K562 (cell line): ENCODE data around the gene NEUROG3.

Experiments
- BMI1 ChIP-seq: fragments of 150-350 bp; IDR thresholded peaks from 2 replicates; pipeline ENCODE4 v1.6.1; 2014; ENCODE audit warnings: low read length
- CBFA2T3 ChIP-seq: fragments of 450-650 bp; IDR thresholded peaks from 2 replicates; pipeline ENCODE4 v1.6.1; 2017
- CTCF ChIP-seq, 3 experiments: IDR thresholded peaks in 2 of 3; conservative IDR thresholded peaks in 1 of 3; 2 replicates each; pipeline ENCODE4 v1.5.1; 2011 to 2012; ENCODE audit warnings: low read length in 3 of 3, mild to moderate bottlenecking in 3 of 3, control low read depth in 2 of 3, improper control_type of control experiment in 1 of 3, inconsistent platforms in 1 of 3, low read depth in 1 of 3, mixed read lengths in 1 of 3, moderate library complexity in 1 of 3; ENCODE audit not compliant: insufficient read depth in 2 of 3
- ELF4 ChIP-seq: fragments of 450-650 bp; formaldehyde crosslinking; IDR thresholded peaks from 2 replicates; pipeline ENCODE4 v1.4.0; 2022; ENCODE audit warnings: missing genetic modification characterization
- JUNB ChIP-seq: fragments of 450-650 bp; formaldehyde crosslinking; conservative IDR thresholded peaks from 2 replicates; pipeline ENCODE4 v1.4.0; 2020; ENCODE audit warnings: mild to moderate bottlenecking
- NCOR1 ChIP-seq: fragments of 450-650 bp; IDR thresholded peaks from 2 replicates; pipeline ENCODE4 v1.6.1; 2016; ENCODE audit warnings: mild to moderate bottlenecking, moderate library complexity
- NFE2 ChIP-seq: IDR thresholded peaks from 2 replicates; pipeline ENCODE4 v1.6.1; 2014; ENCODE audit warnings: antibody characterized with exemption, low read depth
- NFE2L1 ChIP-seq: fragments of 450-650 bp; IDR thresholded peaks from 2 replicates; pipeline ENCODE4 v1.6.1; 2016; ENCODE audit warnings: missing genetic modification characterization, low read depth, mild to moderate bottlenecking, missing compliant biosample characterization, moderate library complexity, borderline replicate concordance
- NR1H2 ChIP-seq: sonication (generic); formaldehyde crosslinking; IDR thresholded peaks from 2 replicates; pipeline ENCODE4 v1.4.0; 2020; ENCODE audit warnings: mild to moderate bottlenecking, missing genetic modification reagents
- POLR2A ChIP-seq: fragments of 450-650 bp; conservative IDR thresholded peaks from 2 replicates; pipeline ENCODE4 v1.6.1; 2016
- SAFB ChIP-seq: fragments of 200-400 bp; formaldehyde crosslinking; IDR thresholded peaks from 2 replicates; pipeline ENCODE4 v1.6.1; 2017; ENCODE audit warnings: low read depth, low read length, borderline replicate concordance
- TRIM28 ChIP-seq: fragments of 450-650 bp; IDR thresholded peaks from 2 replicates; pipeline ENCODE4 v1.6.1; 2017
- ZBTB49 ChIP-seq: sonication (generic); formaldehyde crosslinking; IDR thresholded peaks from 2 replicates; pipeline ENCODE4 v1.8.0; 2022; ENCODE audit warnings: missing genetic modification reagents, mild to moderate bottlenecking, borderline replicate concordance
- ZNF830 ChIP-seq: fragments of 250-450 bp; sonication (Bioruptor Pico); IDR thresholded peaks from 2 replicates; pipeline ENCODE4 v1.5.0; 2021; ENCODE audit warnings: mild to moderate bottlenecking

- no peak for TF ChIP-seq NFE2
- no peak for TF ChIP-seq JUNB (CRISPR knock-in tag)
- TF ChIP-seq CTCF (IDR thresholded peaks at IDR 0.05 in 2 of 3, conservative IDR thresholded peaks at IDR 0.05 in 1 of 3; ENCODE audit: insufficient read depth in 2 of 3, low read depth in 1 of 3, low read length in 3 of 3) = no peak
- no peak for TF ChIP-seq POLR2A
- TF ChIP-seq ZNF830 (CRISPR knock-in tag) = no peak
- TF ChIP-seq ZBTB49 (CRISPR knock-in tag) = no peak
- no peak for TF ChIP-seq BMI1
- no peak for TF ChIP-seq TRIM28
- TF ChIP-seq NCOR1 = no peak
- TF ChIP-seq SAFB = no peak
- TF ChIP-seq ELF4 (CRISPR knock-in tag) = no peak
- no peak for TF ChIP-seq NFE2L1
- no peak for TF ChIP-seq CBFA2T3
- no peak for TF ChIP-seq NR1H2
Measured at GRCh38 chr10:69554611-69555010, 18.6 kb downstream of the NEUROG3 start.
